GM12878 (cell line): ENCODE data around the gene SELPLG. TPM values are rescaled to one million over a fixed set of nuclear protein-coding genes. Genes with fewer than 3 reads are reported as not detected.

Experiments used
- BCL3 ChIP-seq: IDR thresholded peaks from 2 replicates; pipeline ENCODE4 v1.6.1; 2011; ENCODE audit warnings: borderline replicate concordance, low read depth, mild to moderate bottlenecking, moderate library complexity, low read length; ENCODE audit not compliant: insufficient read depth, poor library complexity, severe bottlenecking
- E4F1 ChIP-seq: fragments of 450-650 bp; IDR thresholded peaks from 2 replicates; pipeline ENCODE4 v1.6.1; 2018; ENCODE audit warnings: borderline replicate concordance, mild to moderate bottlenecking; ENCODE audit not compliant: partially characterized antibody
- JUNB ChIP-seq: IDR thresholded peaks from 2 replicates; pipeline ENCODE4 v1.6.1; 2016; ENCODE audit warnings: antibody characterized with exemption, mild to moderate bottlenecking
- POLR2AphosphoS5 ChIP-seq: IDR thresholded peaks from 2 replicates; pipeline ENCODE4 v1.6.1; 2011; ENCODE audit warnings: mild to moderate bottlenecking, low read length, inconsistent platforms
- ZNF207 ChIP-seq: fragments of 450-650 bp; IDR thresholded peaks from 2 replicates; pipeline ENCODE4 v1.6.1; 2014; ENCODE audit warnings: antibody characterized with exemption, mild to moderate bottlenecking, borderline replicate concordance
- ZZZ3 ChIP-seq: IDR thresholded peaks from 2 replicates; pipeline ENCODE4 v1.6.1; 2011; ENCODE audit warnings: low read depth; ENCODE audit not compliant: control insufficient read depth, insufficient read length
- polyA plus RNA-seq, 11 experiments: library from polyadenylated mRNA; depleted of rRNA in 4 of 11; unstranded in 6 of 11; stranded (reverse) in 5 of 11; fragments of >200 nt; fragmentation: Nextera tagmentation in 4 of 11; fragmentation: Illumina TruSeq in 1 of 11; extraction: Ambion mirVana in 4 of 11; extraction: Trizol in 1 of 11; gene quantifications; 1 replicate in 1 of 11; 2 replicates in 10 of 11; pipeline versions ENCODE4 v1.2.1 to v1.2.3, GENCODE V29; 2011 to 2016; ENCODE audit warnings: inconsistent platforms in 2 of 11, missing spikeins in 2 of 11, low read depth in 1 of 11
- total RNA-seq, 4 experiments: library from RNA; depleted of rRNA in 3 of 4; stranded (reverse); fragments of >200 nt in 3 of 4; fragmentation: Illumina TruSeq in 1 of 4; extraction: Trizol in 1 of 4; gene quantifications; 2 replicates each; pipeline versions ENCODE4 v1.2.1 to v1.2.3, GENCODE V29; 2013 to 2021
- TF ChIP-seq, protein P1 (sequence below): fragments of 450-650 bp; formaldehyde crosslinking; IDR thresholded peaks from 2 replicates; pipeline ENCODE4 v1.5.0; 2022; ENCODE audit warnings: mild to moderate bottlenecking, missing genetic modification characterization

SELPLG gene
- total and polyA plus RNA-seq, 10 of the 15 experiments (the other 5 are each of a cell fraction or from before 2014, with no cell fraction given) = 3.2 to 32.3 (median 23.9) TPM

- no peak for TF ChIP-seq E4F1
- no peak for TF ChIP-seq ZZZ3
- peak; percentile 86 for TF ChIP-seq BCL3
- TF ChIP-seq POLR2AphosphoS5 = peak; percentile 74
- TF ChIP-seq, protein P1, sequence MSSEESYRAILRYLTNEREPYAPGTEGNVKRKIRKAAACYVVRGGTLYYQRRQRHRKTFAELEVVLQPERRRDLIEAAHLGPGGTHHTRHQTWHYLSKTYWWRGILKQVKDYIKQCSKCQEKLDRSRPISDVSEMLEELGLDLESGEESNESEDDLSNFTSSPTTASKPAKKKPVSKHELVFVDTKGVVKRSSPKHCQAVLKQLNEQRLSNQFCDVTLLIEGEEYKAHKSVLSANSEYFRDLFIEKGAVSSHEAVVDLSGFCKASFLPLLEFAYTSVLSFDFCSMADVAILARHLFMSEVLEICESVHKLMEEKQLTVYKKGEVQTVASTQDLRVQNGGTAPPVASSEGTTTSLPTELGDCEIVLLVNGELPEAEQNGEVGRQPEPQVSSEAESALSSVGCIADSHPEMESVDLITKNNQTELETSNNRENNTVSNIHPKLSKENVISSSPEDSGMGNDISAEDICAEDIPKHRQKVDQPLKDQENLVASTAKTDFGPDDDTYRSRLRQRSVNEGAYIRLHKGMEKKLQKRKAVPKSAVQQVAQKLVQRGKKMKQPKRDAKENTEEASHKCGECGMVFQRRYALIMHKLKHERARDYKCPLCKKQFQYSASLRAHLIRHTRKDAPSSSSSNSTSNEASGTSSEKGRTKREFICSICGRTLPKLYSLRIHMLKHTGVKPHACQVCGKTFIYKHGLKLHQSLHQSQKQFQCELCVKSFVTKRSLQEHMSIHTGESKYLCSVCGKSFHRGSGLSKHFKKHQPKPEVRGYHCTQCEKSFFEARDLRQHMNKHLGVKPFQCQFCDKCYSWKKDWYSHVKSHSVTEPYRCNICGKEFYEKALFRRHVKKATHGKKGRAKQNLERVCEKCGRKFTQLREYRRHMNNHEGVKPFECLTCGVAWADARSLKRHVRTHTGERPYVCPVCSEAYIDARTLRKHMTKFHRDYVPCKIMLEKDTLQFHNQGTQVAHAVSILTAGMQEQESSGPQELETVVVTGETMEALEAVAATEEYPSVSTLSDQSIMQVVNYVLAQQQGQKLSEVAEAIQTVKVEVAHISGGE = no peak
- TF ChIP-seq JUNB = no peak
- peak; percentile 86; the same call in 1 of the 2 replicates for TF ChIP-seq ZNF207
Measured at GRCh38 chr12:108633534-108634248, at the start of gene SELPLG (continued).
